Type B pancreatic cell (in vitro differentiated cells): ENCODE data around the gene TMEM184B. TPM values are rescaled to one million over a fixed set of nuclear protein-coding genes. Genes with fewer than 3 reads are reported as not detected.
A peak's percentile ranks its signal among the peaks of the same experiment; 100 is the strongest.

Experiments
- DNase-seq: peaks from one replicate; pipeline ENCODE4 v3.0.0; 2021; ENCODE audit warnings: mixed read lengths; ENCODE audit not compliant: unreplicated experiment; ENCODE audit errors: extremely low spot score
- H3K27ac Mint-ChIP-seq: 2 replicates; pipeline ENCODE4 v1.8.0; 2021; ENCODE audit warnings: mild to moderate bottlenecking, mixed read lengths
- H3K27me3 Mint-ChIP-seq: 2 replicates; pipeline ENCODE4 v1.8.0; 2021; ENCODE audit warnings: mixed read lengths
- H3K36me3 Mint-ChIP-seq: 2 replicates; pipeline ENCODE4 v1.8.0; 2021; ENCODE audit warnings: mixed read lengths
- H3K4me1 Mint-ChIP-seq: one replicate; pipeline ENCODE4 v1.8.0; 2021; ENCODE audit warnings: mixed read lengths; ENCODE audit not compliant: unreplicated experiment
- H3K4me3 Mint-ChIP-seq: 2 replicates; pipeline ENCODE4 v1.8.0; 2021; ENCODE audit warnings: mild to moderate bottlenecking, mixed read lengths
- H3K9me3 Mint-ChIP-seq: 2 replicates; pipeline ENCODE4 v1.8.0; 2021; ENCODE audit warnings: mixed read lengths
- total RNA-seq: library from RNA; stranded (reverse); gene quantifications from 2 replicates; pipeline ENCODE4 v1.2.1, GENCODE V29; 2021; ENCODE audit warnings: low replicate concordance
- TF ChIP-seq, protein P1 (sequence below): fragments of 200-600 bp; sonication (generic); conservative IDR thresholded peaks from 2 replicates; pipeline ENCODE4 v1.5.0; 2021; ENCODE audit warnings: antibody characterized with exemption, mild to moderate bottlenecking

TMEM184B gene
- total RNA-seq, 1 donor from 2014 or later: 66.7 TPM

DNA sequence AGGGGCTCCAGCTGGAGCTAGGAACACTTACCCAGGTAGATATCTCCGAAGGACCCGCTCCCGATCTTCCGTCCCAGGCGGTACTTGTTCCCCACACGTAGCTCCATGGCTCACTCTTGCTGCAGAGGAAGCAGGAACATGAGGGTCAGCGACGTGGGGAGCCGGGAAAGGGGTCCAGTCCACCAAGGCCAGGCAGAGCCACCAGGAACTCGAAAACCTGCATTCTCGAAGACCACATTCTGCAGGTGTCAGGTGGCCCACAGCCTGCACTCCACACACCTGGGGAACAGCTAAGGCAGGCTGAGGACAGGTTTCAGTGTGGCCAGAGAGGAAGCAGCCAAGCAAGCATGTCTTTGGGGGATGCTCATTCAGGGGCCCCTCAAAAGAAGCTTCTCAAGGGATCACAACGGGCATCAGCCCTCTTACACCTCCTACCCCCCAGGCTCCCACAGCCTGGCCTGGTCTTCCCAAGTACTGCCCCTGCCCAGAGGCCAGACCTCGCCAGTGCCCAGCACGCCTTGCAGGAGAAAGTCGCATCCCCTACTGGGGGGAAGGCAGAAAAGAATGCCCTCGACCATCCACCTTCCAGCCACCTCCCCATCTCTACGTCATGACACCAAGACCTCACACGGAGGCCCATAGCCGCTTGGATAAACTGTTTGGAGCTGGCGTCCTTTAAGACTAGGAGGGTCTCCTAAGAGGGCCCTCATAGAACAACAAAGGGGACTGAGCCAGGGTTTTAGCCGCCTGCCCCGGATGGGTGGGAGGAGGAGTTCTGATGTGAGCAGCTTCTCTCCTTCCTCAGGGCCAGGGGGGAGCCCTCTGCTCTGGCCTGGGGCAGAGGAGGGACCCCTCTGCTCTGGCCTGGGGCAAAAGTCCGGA lies 41.5 kb upstream of the TMEM184B start:
- DNase-seq: no peak

DNA sequence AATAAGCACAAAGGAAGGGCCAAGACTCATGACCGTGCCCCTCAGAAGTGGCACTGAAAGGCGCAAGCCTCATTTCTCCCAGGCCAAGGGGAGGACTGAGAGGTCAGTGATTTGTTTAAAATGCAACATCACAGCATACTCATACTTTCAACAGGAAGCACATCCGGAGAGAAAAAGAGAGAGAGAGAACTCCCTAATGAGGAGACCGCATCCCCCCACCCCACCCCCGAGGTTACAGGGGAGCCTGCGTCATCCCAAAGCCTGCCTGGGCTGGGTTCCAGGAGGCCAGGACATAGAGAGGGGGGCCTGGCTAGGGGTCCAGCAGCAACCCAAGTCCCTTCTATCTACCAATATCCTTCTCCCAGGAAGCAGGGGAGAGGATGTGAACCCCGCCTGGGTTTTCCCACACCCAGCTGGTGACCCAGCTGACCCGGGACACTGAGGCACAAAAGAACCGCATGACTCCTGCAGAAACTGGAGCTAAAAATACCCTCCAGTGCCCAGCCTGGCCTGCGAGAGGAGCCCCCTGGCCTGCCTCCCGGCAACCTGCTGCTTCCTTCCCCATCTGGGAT lies 40.7 kb upstream of the TMEM184B start:
- Mint-ChIP-seq H3K9me3 (no peaks in the 10 kb centered on the region), H3K36me3 (peaks cover 5% of the 10 kb centered on the region), H3K27ac (peak overlapping the region; percentile 98), H3K4me1 (peaks cover 46% of the 10 kb centered on the region), H3K4me3 (peak overlapping the region; percentile 96), H3K27me3 (no peaks in the 10 kb centered on the region)
- TF ChIP-seq, protein P1, sequence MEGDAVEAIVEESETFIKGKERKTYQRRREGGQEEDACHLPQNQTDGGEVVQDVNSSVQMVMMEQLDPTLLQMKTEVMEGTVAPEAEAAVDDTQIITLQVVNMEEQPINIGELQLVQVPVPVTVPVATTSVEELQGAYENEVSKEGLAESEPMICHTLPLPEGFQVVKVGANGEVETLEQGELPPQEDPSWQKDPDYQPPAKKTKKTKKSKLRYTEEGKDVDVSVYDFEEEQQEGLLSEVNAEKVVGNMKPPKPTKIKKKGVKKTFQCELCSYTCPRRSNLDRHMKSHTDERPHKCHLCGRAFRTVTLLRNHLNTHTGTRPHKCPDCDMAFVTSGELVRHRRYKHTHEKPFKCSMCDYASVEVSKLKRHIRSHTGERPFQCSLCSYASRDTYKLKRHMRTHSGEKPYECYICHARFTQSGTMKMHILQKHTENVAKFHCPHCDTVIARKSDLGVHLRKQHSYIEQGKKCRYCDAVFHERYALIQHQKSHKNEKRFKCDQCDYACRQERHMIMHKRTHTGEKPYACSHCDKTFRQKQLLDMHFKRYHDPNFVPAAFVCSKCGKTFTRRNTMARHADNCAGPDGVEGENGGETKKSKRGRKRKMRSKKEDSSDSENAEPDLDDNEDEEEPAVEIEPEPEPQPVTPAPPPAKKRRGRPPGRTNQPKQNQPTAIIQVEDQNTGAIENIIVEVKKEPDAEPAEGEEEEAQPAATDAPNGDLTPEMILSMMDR: no peak
- DNase-seq: no peak

More for the DNA sequence above, 41.5 kb upstream of the TMEM184B start:
- H3K4me1 Mint-ChIP-seq: peaks cover 46% of the 10 kb centered on the region
- H3K4me3 Mint-ChIP-seq: peak overlapping the region; percentile 96
- no peaks in the 10 kb centered on the region for H3K27me3 Mint-ChIP-seq
- peaks cover 3% of the 10 kb centered on the region for H3K36me3 Mint-ChIP-seq
- peak overlapping the region; percentile 98 for H3K27ac Mint-ChIP-seq
- H3K9me3 Mint-ChIP-seq: no peaks in the 10 kb centered on the region
- TF ChIP-seq, protein P1: no peak

DNA sequence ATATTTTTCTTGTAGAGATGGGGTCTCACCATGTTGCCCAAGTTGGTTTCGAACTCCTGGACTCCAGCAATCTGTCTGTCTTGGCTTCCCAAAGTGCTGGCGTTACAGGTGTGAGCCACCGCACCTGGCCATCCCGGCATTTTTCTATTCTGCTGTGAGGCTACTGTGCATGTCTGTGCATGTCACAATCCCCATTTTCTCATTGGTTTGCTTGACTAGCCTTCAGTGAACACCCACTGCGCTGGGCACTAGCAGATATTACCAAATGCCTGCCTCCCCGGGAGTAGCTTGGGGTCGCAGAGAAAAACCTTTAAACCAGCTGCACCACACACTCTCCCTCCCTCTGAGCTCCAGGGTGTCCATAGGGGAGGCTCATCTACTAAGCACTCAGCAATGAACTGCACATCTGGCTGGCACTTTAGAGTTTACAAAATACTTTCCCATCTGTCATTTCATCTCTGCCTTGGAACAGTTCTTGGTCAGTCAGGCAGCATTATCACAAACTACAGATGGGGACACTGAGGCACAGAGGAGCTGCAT lies 39.5 kb upstream of the TMEM184B start:
- Mint-ChIP-seq H3K27ac (peak overlapping the region; percentile 65), H3K4me3 (peak overlapping the region; percentile 41), H3K36me3 (peaks cover 11% of the 10 kb centered on the region), H3K9me3 (no peaks in the 10 kb centered on the region), H3K4me1 (peaks cover 42% of the 10 kb centered on the region), H3K27me3 (no peaks in the 10 kb centered on the region)
- DNase-seq: no peak
- TF ChIP-seq, protein P1: no peak

DNA sequence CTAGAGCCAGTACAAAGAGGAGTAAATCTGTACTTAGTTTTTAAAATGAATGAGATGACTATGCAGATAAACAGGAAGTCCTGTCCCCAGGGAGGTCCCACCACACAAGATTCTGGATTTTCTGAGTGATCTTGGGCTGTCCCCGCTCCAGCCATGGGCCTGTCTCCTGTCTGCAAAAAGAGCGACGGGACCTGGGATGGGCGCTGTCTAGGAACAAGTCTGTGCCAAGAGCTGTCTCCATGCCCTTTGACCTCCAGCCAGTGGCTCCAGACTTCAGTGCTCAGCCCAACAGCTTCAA lies 38.5 kb upstream of the TMEM184B start:
- Mint-ChIP-seq H3K4me1 (peaks cover 43% of the 10 kb centered on the region), H3K27ac (peak overlapping the region; percentile 65), H3K27me3 (no peaks in the 10 kb centered on the region), H3K4me3 (no peak overlapping the region), H3K36me3 (peaks cover 11% of the 10 kb centered on the region), H3K9me3 (no peaks in the 10 kb centered on the region)
- DNase-seq: no peak
- TF ChIP-seq, protein P1: no peak

DNA sequence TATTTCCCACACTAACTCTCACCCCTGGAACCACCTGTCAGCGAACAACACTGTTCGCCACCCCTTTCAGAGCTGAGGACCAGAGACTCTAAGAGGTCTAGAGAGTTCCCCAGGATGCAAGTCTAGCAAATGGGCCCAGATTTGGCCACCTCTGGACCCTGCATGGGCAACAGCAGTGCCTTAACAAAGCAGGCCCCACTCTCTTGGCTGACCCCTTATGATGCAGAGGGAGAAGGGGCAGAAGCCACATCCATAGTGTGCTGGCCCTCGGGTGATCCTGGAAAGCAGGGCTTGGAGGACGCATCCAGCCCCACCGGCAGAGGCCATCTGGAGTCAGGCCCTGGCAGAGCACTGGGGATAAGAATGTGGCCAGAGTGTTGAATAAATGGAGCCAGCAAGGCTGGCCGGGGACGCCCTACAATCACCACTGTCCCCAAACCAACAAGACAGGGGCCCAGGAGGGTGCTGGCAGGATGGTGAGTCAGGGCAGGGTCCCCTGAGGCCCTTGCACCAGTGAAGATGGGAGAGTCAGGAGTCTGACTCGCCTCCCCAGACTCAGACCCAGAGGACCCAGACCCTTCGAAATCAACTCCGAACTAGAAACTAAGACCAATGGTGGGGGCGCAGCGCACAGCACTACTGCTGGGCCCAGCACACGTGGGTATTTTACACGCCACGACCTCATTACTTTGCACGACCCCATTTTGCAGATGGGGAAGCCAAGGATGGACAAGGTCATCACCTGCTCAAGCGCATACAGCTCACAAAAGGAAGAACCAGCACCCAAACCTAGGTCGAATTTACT lies 37.9 kb upstream of the TMEM184B start:
- no peaks in the 10 kb centered on the region for H3K27me3 Mint-ChIP-seq
- no peak for DNase-seq
- TF ChIP-seq, protein P1: no peak
- H3K4me3 Mint-ChIP-seq: no peak overlapping the region
- peaks cover 46% of the 10 kb centered on the region for H3K4me1 Mint-ChIP-seq
- H3K9me3 Mint-ChIP-seq: no peaks in the 10 kb centered on the region
- peak overlapping the region; percentile 71 for H3K27ac Mint-ChIP-seq
- H3K36me3 Mint-ChIP-seq: peaks cover 11% of the 10 kb centered on the region
